IMR-90 (cell line): Measurements from ENCODE around the gene PHF21B. TPM values are rescaled to one million over a fixed set of nuclear protein-coding genes. Genes with fewer than 3 reads are reported as not detected.

ENCODE experiments used
- ATAC-seq: fragments of 200-7000 bp; cut with Tn5 transposase; 2 replicates; pipeline ENCODE4 v1.9.1; 2020; ENCODE audit warnings: low read depth, mild to moderate bottlenecking, moderate library complexity
- BruUV-seq: library from RNA; stranded (reverse); fragments of 400-500 nt; replicated peaks from 2 replicates; lab custom pipeline; 2021; lab: Mats Ljungman, UMichigan
- CTCF ChIA-PET: fragments of 300-600 bp; formaldehyde crosslinking; extraction: SDS; loops from one replicate; lab custom pipeline; 2021; ENCODE audit warnings: antibody characterized with exemption; lab: Yijun Ruan, JAX
- POLR2A ChIA-PET: fragments of 300-600 bp; sonication (Branson Sonifier 250); formaldehyde crosslinking; loops from one replicate; lab custom pipeline; 2022; ENCODE audit warnings: antibody characterized with exemption; ENCODE audit not compliant: unreplicated experiment; lab: Charles Lee
- DNase-seq: peaks from one replicate; pipeline ENCODE4 v3.0.0; 2013
- H2AFZ ChIP-seq: replicated peaks from 2 replicates; pipeline ENCODE3; 2013; ENCODE audit warnings: low read length, mild to moderate bottlenecking; ENCODE audit not compliant: poor library complexity
- H2AK5ac ChIP-seq: 2 replicates; pipeline ENCODE4 v1.6.1; 2013; ENCODE audit warnings: low read depth, low read length, inconsistent platforms
- H2AK9ac ChIP-seq: replicated peaks from 2 replicates; pipeline ENCODE3; 2013; ENCODE audit warnings: mild to moderate bottlenecking, low read depth, low read length, moderate library complexity; ENCODE audit not compliant: poor library complexity
- H2BK120ac ChIP-seq: 2 replicates; pipeline ENCODE4 v1.6.1; 2013; ENCODE audit warnings: low read depth, low read length, inconsistent platforms
- H2BK15ac ChIP-seq: 3 replicates; pipeline ENCODE4 v1.6.1; 2013; ENCODE audit warnings: low read depth, low read length, inconsistent platforms
- H2BK20ac ChIP-seq: 2 replicates; pipeline ENCODE4 v1.6.1; 2013; ENCODE audit warnings: low read depth, mild to moderate bottlenecking, inconsistent platforms, low read length, moderate library complexity
- H2BK5ac ChIP-seq: 2 replicates; pipeline ENCODE4 v1.6.1; 2013; ENCODE audit warnings: mild to moderate bottlenecking, low read depth, low read length, inconsistent platforms; ENCODE audit not compliant: poor library complexity, severe bottlenecking
- H3K14ac ChIP-seq: replicated peaks from 2 replicates; pipeline ENCODE4 v1.6.1; 2013; ENCODE audit warnings: low read depth, low read length, inconsistent platforms
- H3K18ac ChIP-seq: 2 replicates; pipeline ENCODE4 v1.6.1; 2013; ENCODE audit warnings: low read depth, low read length, control low read depth
- H3K23ac ChIP-seq: 2 replicates; pipeline ENCODE4 v1.6.1; 2013; ENCODE audit warnings: low read depth, low read length, inconsistent platforms
- H3K27ac ChIP-seq: 2 replicates; pipeline ENCODE4 v1.5.1; 2013; ENCODE audit warnings: mild to moderate bottlenecking, control low read depth, low read length; ENCODE audit not compliant: insufficient read depth
- H3K27me3 ChIP-seq: 2 replicates; pipeline ENCODE4 v1.6.1; 2013; ENCODE audit warnings: low read length; ENCODE audit not compliant: control insufficient read depth, insufficient read depth
- H3K36me3 ChIP-seq: 2 replicates; pipeline ENCODE4 v1.6.1; 2013; ENCODE audit warnings: low read length, mixed read lengths; ENCODE audit not compliant: control insufficient read depth, insufficient read depth
- H3K4ac ChIP-seq: 2 replicates; pipeline ENCODE4 v1.6.1; 2013; ENCODE audit warnings: low read depth, low read length, inconsistent platforms
- H3K4me1 ChIP-seq: 2 replicates; pipeline ENCODE4 v1.6.1; 2013; ENCODE audit warnings: low read length, mixed read lengths; ENCODE audit not compliant: control insufficient read depth, insufficient read depth
- H3K4me2 ChIP-seq: 2 replicates; pipeline ENCODE4 v1.6.1; 2013; ENCODE audit warnings: low read depth, mild to moderate bottlenecking, control low read depth, low read length, moderate library complexity
- H3K4me3 ChIP-seq: 2 replicates; pipeline ENCODE4 v1.5.1; 2013; ENCODE audit warnings: low read depth, mild to moderate bottlenecking, control low read depth, low read length, moderate library complexity; ENCODE audit not compliant: insufficient read depth
- H3K56ac ChIP-seq: 2 replicates; pipeline ENCODE4 v1.6.1; 2013; ENCODE audit warnings: low read length, inconsistent platforms; ENCODE audit not compliant: insufficient read depth; ENCODE audit errors: extremely low read depth
- H3K79me1 ChIP-seq, 2 experiments: 2 replicates each; pipeline ENCODE4 v1.6.1; 2013; ENCODE audit warnings: low read length in 2 of 2, inconsistent platforms in 1 of 2, low read depth in 1 of 2
- H3K9ac ChIP-seq: 2 replicates; pipeline ENCODE4 v1.6.1; 2013; ENCODE audit warnings: low read depth, low read length, control low read depth
- H3K9me1 ChIP-seq: 2 replicates; pipeline ENCODE4 v1.6.1; 2013; ENCODE audit warnings: low read length, inconsistent platforms; ENCODE audit not compliant: insufficient read depth
- H3K9me3 ChIP-seq: 2 replicates; pipeline ENCODE4 v1.6.1; 2013; ENCODE audit warnings: low read length; ENCODE audit not compliant: control insufficient read depth, insufficient read depth
- H4K20me1 ChIP-seq: 2 replicates; pipeline ENCODE4 v1.6.1; 2013; ENCODE audit warnings: low read length, inconsistent platforms; ENCODE audit not compliant: insufficient read depth
- H4K5ac ChIP-seq: 2 replicates; pipeline ENCODE4 v1.6.1; 2013; ENCODE audit warnings: mild to moderate bottlenecking, low read depth, low read length, control low read depth
- H4K8ac ChIP-seq, 2 experiments: 2 replicates each; pipeline ENCODE4 v1.6.1; 2013; ENCODE audit warnings: low read depth in 2 of 2, low read length in 2 of 2, control low read depth in 1 of 2, inconsistent platforms in 1 of 2
- H4K91ac ChIP-seq: 2 replicates; pipeline ENCODE4 v1.6.1; 2013; ENCODE audit warnings: low read depth, low read length, inconsistent platforms; ENCODE audit not compliant: insufficient read depth
- BHLHE40 ChIP-seq: fragments of 150-350 bp; IDR thresholded peaks from 2 replicates; pipeline ENCODE4 v1.6.1; 2016; ENCODE audit warnings: mild to moderate bottlenecking, low read depth, low read length
- CHD1 ChIP-seq: IDR thresholded peaks from 2 replicates; pipeline ENCODE4 v1.6.1; 2012; ENCODE audit warnings: low read depth, low read length, improper control_type of control experiment
- FOS ChIP-seq: fragments of 150-350 bp; IDR thresholded peaks from 2 replicates; pipeline ENCODE4 v1.6.1; 2016; ENCODE audit warnings: low read depth, low read length
- MAZ ChIP-seq: IDR thresholded peaks from 2 replicates; pipeline ENCODE4 v1.6.1; 2012; ENCODE audit warnings: low read depth, mild to moderate bottlenecking, low read length, improper control_type of control experiment, moderate library complexity, borderline replicate concordance
- MXI1 ChIP-seq: IDR thresholded peaks from 2 replicates; pipeline ENCODE4 v1.6.1; 2012; ENCODE audit warnings: low read depth, mild to moderate bottlenecking, low read length, moderate library complexity, borderline replicate concordance
- NFE2L2 ChIP-seq: fragments of 150-350 bp; IDR thresholded peaks from 2 replicates; pipeline ENCODE4 v1.6.1; 2016; ENCODE audit warnings: low read depth, mild to moderate bottlenecking, low read length
- RAD21 ChIP-seq: IDR thresholded peaks from 2 replicates; pipeline ENCODE4 v1.6.1; 2012; ENCODE audit warnings: low read length, improper control_type of control experiment
- RCOR1 ChIP-seq: IDR thresholded peaks from 2 replicates; pipeline ENCODE4 v1.6.1; 2012; ENCODE audit warnings: mild to moderate bottlenecking, low read length, improper control_type of control experiment; ENCODE audit not compliant: insufficient replicate concordance
- RFX5 ChIP-seq: IDR thresholded peaks from 2 replicates; pipeline ENCODE4 v1.8.0; 2012; ENCODE audit warnings: low read depth, mild to moderate bottlenecking, low read length, moderate library complexity
- WGBS, 2 experiments: methylation state at CpG; one replicate each; pipeline versions ENCODE4 v1.1.5 to v1.1.7; 2013; ENCODE audit warnings: missing lambda C conversion rate in 2 of 2; ENCODE audit not compliant: insufficient read length in 1 of 2; ENCODE audit errors: extremely low coverage in 2 of 2; 5-methylcytosine and 5-hydroxymethylcytosine counted together
- dilution Hi-C: fragments of 300-500 bp; cut with HindIII; formaldehyde crosslinking; loops from one replicate; pipeline ENCODE4 v1.14.3; 2018; ENCODE audit warnings: low sequenced_read_pairs; ENCODE audit not compliant: unreplicated experiment
- in situ Hi-C: fragments of 300-500 bp; cut with MboI; formaldehyde crosslinking; loops from 3 replicates; pipeline ENCODE4 v1.14.3; 2019; ENCODE audit warnings: low sequenced_read_pairs, inconsistent platforms, mixed read lengths
- intact Hi-C: fragments of 100-400 bp; cut with micrococcal nuclease; formaldehyde crosslinking; loops from 2 replicates; pipeline ENCODE4 v1.10.0; 2022
- polyA plus RNA-seq, 3 experiments: library from polyadenylated mRNA; depleted of rRNA; stranded (reverse); fragments of >200 nt; gene quantifications; 2 replicates each; pipeline ENCODE4 v1.2.3, GENCODE V29; 2012; ENCODE audit warnings: low replicate concordance in 1 of 3
- total RNA-seq: library from RNA; depleted of rRNA; stranded (reverse); fragments of >200 nt; gene quantifications from 2 replicates; pipeline ENCODE4 v1.2.3, GENCODE V29; 2012
- TF ChIP-seq, protein P1 (sequence below): conservative IDR thresholded peaks from 2 replicates; pipeline ENCODE4 v1.5.1; 2012; ENCODE audit warnings: mild to moderate bottlenecking, low read depth, low read length, improper control_type of control experiment
- TF ChIP-seq, protein P2 (sequence below): fragments of 150-350 bp; IDR thresholded peaks from 2 replicates; pipeline ENCODE4 v1.6.1; 2017; ENCODE audit warnings: mild to moderate bottlenecking, antibody characterized with exemption, low read length, low read depth

Gene PHF21B
- total and polyA plus RNA-seq, 2 of the 4 experiments (the other 2 are of a cell fraction), result 0.02 TPM; not detected in 1

DNA sequence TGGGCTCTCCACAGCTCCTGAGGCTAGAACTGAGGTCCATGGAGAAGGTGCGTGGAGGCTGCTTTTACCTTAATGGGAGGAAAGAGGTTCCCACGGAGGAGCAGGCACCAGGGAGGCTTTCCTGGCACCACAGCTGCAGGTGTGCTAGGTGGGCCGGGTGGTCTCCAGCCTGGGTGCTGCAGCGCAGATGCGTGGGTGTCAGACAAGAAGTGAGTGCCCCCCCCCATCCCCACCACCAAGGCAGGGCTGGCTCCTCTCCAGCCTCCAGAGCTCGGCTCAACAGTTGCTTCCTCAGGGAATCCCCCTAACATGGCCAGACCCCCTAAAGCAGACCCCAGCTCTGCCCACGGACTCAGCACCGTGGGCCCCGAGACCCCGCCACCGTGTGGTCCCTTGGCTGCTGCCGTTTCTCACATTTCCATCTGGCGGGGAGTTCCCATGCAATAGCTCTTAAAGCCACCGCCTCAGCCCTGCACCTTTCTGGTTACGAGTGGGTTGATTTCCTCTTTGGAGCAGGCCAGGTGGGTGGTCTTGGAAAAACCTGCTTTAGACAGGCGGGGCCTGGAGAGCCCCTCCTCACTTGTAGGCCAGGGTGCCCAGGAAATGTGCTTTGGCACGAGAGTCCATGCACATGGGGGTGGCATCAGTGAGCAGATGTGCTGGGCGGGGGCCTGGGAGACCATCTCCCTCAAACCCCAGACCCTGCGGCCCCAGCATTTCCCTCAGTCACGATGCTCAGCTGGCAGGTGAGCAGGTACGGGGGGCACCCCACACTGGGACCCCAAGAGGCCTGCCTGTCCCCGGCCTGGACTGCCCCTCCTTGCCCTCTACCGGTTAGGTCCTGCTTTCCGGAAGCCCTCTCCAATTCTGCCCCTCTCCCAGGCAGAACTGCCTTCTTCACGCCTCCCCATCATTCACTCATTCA, 163.7 kb downstream of the PHF21B start:
- Histone ChIP-seq H3K27ac (no peak overlapping the region), H2BK15ac (no peak overlapping the region), H4K91ac (no peak overlapping the region), H3K4me2 (no peak overlapping the region), H3K36me3 (no peaks in the 10 kb centered on the region), H3K9ac (no peak overlapping the region), H3K4me3 (no peak overlapping the region), H4K20me1 (no peaks in the 10 kb centered on the region), H3K9me3 (peaks cover 6% of the 10 kb centered on the region; the same call in 1 of the 2 replicates), H4K5ac (no peak overlapping the region), H3K23ac (no peak overlapping the region), H3K79me1 (no peaks in the 10 kb centered on the region), H3K4me1 (no peaks in the 10 kb centered on the region), H2AFZ (no peak overlapping the region), H2BK5ac (no peak overlapping the region), H3K27me3 (peaks cover 10% of the 10 kb centered on the region; the same call in 1 of the 2 replicates), H3K4ac (no peak overlapping the region), H2AK5ac (no peak overlapping the region), H2AK9ac (no peak overlapping the region), H3K9me1 (no peaks in the 10 kb centered on the region), H3K56ac (no peak overlapping the region), H2BK120ac (no peak overlapping the region), H2BK20ac (no peak overlapping the region), H3K14ac (no peak overlapping the region), H3K18ac (no peak overlapping the region), H4K8ac (no peak overlapping the region)
- BruUV-seq, result no TSS peak
- TF ChIP-seq MXI1 (no peak), RAD21 (no peak), FOS (no peak), CHD1 (no peak), RCOR1 (no peak), NFE2L2 (no peak), RFX5 (no peak), MAZ (no peak), BHLHE40 (no peak)
- TF ChIP-seq, protein P1, sequence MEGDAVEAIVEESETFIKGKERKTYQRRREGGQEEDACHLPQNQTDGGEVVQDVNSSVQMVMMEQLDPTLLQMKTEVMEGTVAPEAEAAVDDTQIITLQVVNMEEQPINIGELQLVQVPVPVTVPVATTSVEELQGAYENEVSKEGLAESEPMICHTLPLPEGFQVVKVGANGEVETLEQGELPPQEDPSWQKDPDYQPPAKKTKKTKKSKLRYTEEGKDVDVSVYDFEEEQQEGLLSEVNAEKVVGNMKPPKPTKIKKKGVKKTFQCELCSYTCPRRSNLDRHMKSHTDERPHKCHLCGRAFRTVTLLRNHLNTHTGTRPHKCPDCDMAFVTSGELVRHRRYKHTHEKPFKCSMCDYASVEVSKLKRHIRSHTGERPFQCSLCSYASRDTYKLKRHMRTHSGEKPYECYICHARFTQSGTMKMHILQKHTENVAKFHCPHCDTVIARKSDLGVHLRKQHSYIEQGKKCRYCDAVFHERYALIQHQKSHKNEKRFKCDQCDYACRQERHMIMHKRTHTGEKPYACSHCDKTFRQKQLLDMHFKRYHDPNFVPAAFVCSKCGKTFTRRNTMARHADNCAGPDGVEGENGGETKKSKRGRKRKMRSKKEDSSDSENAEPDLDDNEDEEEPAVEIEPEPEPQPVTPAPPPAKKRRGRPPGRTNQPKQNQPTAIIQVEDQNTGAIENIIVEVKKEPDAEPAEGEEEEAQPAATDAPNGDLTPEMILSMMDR, result no peak
- TF ChIP-seq, protein P2, sequence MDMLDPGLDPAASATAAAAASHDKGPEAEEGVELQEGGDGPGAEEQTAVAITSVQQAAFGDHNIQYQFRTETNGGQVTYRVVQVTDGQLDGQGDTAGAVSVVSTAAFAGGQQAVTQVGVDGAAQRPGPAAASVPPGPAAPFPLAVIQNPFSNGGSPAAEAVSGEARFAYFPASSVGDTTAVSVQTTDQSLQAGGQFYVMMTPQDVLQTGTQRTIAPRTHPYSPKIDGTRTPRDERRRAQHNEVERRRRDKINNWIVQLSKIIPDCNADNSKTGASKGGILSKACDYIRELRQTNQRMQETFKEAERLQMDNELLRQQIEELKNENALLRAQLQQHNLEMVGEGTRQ, result no peak
- in situ Hi-C loops, result no loop called here
- ATAC-seq (no peak), DNase-seq (no peak)
- POLR2A ChIA-PET, result no interaction called here
- CTCF ChIA-PET, result no interaction called here
- dilution Hi-C loops, result no loop called here
- WGBS, 2 experiments, result 76% methylated on average over 8 of the region's 25 CpGs; no CpG with 5 or more reads in 1 of the 2 experiments
- intact Hi-C loops, result no loop called here
